IMR-90 (cell line): ENCODE measurements around the gene TNFRSF18.

Source experiments
- CTCF ChIP-seq: conservative IDR thresholded peaks from 2 replicates; pipeline ENCODE4 v1.5.1; 2012; ENCODE audit warnings: mild to moderate bottlenecking, low read depth, low read length, improper control_type of control experiment
- RAD21 ChIP-seq: IDR thresholded peaks from 2 replicates; pipeline ENCODE4 v1.6.1; 2012; ENCODE audit warnings: low read length, improper control_type of control experiment

- TF ChIP-seq CTCF: no peak
- TF ChIP-seq RAD21: no peak
Measured at GRCh38 chr1:1255611-1256010, 49.2 kb upstream of the TNFRSF18 start.
